ENCODE results near the gene RAD51B.

DNA sequence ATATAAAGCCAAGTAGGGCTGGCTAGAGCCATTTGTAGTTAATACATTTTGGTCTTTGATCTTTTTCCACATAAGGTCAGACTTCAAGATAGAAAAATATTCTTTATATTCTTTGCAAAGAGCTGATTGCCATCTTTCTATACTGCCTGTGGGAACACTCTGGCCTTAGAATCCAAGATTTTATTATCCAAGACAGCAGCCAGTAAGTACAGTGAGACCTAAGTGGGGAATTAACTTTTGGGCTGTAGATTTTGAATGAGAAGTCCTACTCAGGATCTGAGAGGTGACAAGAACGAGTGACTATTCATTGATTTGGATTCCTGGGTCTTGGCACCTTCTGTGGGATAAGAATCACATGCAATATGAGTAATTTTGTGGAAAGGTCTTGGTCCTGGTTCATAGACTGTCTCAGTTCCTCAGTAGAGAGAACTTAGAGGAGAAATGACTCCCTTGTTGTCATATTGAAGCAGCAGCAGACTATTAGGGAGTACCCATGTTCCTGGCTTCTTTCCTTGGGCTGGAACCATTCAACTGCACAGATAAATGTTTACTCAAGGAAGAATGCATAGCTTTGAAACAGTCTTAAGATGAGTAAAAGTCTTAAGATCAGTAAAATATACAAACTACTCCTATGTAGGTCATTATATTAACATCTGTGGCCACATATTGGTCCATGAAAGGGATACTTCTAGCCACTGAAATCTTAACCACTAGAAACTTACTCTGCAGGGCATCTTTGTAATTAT is 353.8 kb downstream of the RAD51B start:
- TF ChIP-seq CTCF (tag by site-specific recombination; IDR thresholded peaks at IDR 0.05) (no peak), IKZF3 (tag by site-specific recombination; IDR thresholded peaks at IDR 0.05) (no peak), ZNF114 (tag by site-specific recombination; IDR thresholded peaks at IDR 0.05) (no peak), ZNF23 (tag by site-specific recombination; IDR thresholded peaks at IDR 0.05; ENCODE audit: borderline replicate concordance) (no peak), YY1 (tag by site-specific recombination; IDR thresholded peaks at IDR 0.05) (no peak), ZNF138 (tag by site-specific recombination; IDR thresholded peaks at IDR 0.05; ENCODE audit: borderline replicate concordance) (no peak), ZBTB7A (tag by site-specific recombination; IDR thresholded peaks at IDR 0.05; ENCODE audit: low read depth) (no peak)

Data from HEK293 (cell line).